GM23338 (cell line): ENCODE measurements around the gene MEI1.

ENCODE experiments used
- CREB1 ChIP-seq: fragments of 250-450 bp; sonication (Bioruptor Pico); IDR thresholded peaks from 2 replicates; pipeline ENCODE4 v1.5.0; 2020; ENCODE audit warnings: low read depth, mild to moderate bottlenecking, moderate library complexity
- ETS1 ChIP-seq: IDR thresholded peaks from 2 replicates; pipeline ENCODE4 v1.6.1; 2016; ENCODE audit warnings: antibody characterized with exemption
- EZH2 ChIP-seq: fragments of 200-600 bp; sonication (generic); IDR thresholded peaks from one replicate; pipeline ENCODE4 v1.8.0; 2017; ENCODE audit warnings: antibody characterized with exemption, mild to moderate bottlenecking, low read depth; ENCODE audit not compliant: unreplicated experiment
- EZH2phosphoT487 ChIP-seq: fragments of 200-600 bp; sonication (generic); IDR thresholded peaks from one replicate; pipeline ENCODE4 v1.8.1; 2018; ENCODE audit warnings: antibody characterized with exemption; ENCODE audit not compliant: unreplicated experiment
- JUNB ChIP-seq: IDR thresholded peaks from one replicate; pipeline ENCODE4 v1.6.1; 2016; ENCODE audit warnings: antibody characterized with exemption; ENCODE audit not compliant: unreplicated experiment
- NANOG ChIP-seq: IDR thresholded peaks from 2 replicates; pipeline ENCODE4 v1.6.1; 2016; ENCODE audit warnings: antibody characterized with exemption, borderline replicate concordance
- POLR2AphosphoS5 ChIP-seq: IDR thresholded peaks from 2 replicates; pipeline ENCODE4 v1.6.1; 2016; ENCODE audit warnings: antibody characterized with exemption, low read depth
- REST ChIP-seq: IDR thresholded peaks from one replicate; pipeline ENCODE4 v1.6.1; 2018; ENCODE audit warnings: antibody characterized with exemption; ENCODE audit not compliant: unreplicated experiment
- STAT1 ChIP-seq: IDR thresholded peaks from one replicate; pipeline ENCODE4 v1.6.1; 2016; ENCODE audit warnings: antibody characterized with exemption; ENCODE audit not compliant: unreplicated experiment
- ZNF114 ChIP-seq: fragments of 250-450 bp; sonication (Bioruptor Pico); IDR thresholded peaks from 2 replicates; pipeline ENCODE4 v1.5.0; 2020; ENCODE audit warnings: mild to moderate bottlenecking, moderate library complexity
- ZNF331 ChIP-seq: fragments of 250-450 bp; sonication (Bioruptor Pico); IDR thresholded peaks from 2 replicates; pipeline ENCODE4 v1.5.0; 2020; ENCODE audit warnings: low read depth, mild to moderate bottlenecking, moderate library complexity
- TF ChIP-seq, protein P1 (sequence below), 2 experiments: fragments of 200-600 bp in 1 of 2; sonication (generic) in 1 of 2; conservative IDR thresholded peaks; 2 replicates each; pipeline versions ENCODE4 v1.5.1 to v1.6.1; 2016 to 2017; ENCODE audit warnings: antibody characterized with exemption in 2 of 2, low read depth in 2 of 2, mild to moderate bottlenecking in 2 of 2, moderate library complexity in 1 of 2
- TF ChIP-seq, protein P2 (sequence below): fragments of 250-450 bp; sonication (Bioruptor Pico); IDR thresholded peaks from 2 replicates; pipeline ENCODE4 v1.5.0; 2020; ENCODE audit warnings: mild to moderate bottlenecking, moderate library complexity

- no peak for TF ChIP-seq POLR2AphosphoS5
- TF ChIP-seq, protein P1, sequence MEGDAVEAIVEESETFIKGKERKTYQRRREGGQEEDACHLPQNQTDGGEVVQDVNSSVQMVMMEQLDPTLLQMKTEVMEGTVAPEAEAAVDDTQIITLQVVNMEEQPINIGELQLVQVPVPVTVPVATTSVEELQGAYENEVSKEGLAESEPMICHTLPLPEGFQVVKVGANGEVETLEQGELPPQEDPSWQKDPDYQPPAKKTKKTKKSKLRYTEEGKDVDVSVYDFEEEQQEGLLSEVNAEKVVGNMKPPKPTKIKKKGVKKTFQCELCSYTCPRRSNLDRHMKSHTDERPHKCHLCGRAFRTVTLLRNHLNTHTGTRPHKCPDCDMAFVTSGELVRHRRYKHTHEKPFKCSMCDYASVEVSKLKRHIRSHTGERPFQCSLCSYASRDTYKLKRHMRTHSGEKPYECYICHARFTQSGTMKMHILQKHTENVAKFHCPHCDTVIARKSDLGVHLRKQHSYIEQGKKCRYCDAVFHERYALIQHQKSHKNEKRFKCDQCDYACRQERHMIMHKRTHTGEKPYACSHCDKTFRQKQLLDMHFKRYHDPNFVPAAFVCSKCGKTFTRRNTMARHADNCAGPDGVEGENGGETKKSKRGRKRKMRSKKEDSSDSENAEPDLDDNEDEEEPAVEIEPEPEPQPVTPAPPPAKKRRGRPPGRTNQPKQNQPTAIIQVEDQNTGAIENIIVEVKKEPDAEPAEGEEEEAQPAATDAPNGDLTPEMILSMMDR (conservative IDR thresholded peaks at IDR 0.05; ENCODE audit: low read depth in 2 of 2), result no peak
- TF ChIP-seq JUNB, result no peak
- TF ChIP-seq ZNF114 (CRISPR knock-in tag), result no peak
- no peak for TF ChIP-seq EZH2
- TF ChIP-seq EZH2phosphoT487, result no peak
- TF ChIP-seq ETS1, result no peak
- no peak for TF ChIP-seq CREB1 (CRISPR knock-in tag)
- TF ChIP-seq REST, result no peak
- no peak for TF ChIP-seq NANOG
- no peak for TF ChIP-seq STAT1
- TF ChIP-seq ZNF331, result no peak
- TF ChIP-seq, protein P2, sequence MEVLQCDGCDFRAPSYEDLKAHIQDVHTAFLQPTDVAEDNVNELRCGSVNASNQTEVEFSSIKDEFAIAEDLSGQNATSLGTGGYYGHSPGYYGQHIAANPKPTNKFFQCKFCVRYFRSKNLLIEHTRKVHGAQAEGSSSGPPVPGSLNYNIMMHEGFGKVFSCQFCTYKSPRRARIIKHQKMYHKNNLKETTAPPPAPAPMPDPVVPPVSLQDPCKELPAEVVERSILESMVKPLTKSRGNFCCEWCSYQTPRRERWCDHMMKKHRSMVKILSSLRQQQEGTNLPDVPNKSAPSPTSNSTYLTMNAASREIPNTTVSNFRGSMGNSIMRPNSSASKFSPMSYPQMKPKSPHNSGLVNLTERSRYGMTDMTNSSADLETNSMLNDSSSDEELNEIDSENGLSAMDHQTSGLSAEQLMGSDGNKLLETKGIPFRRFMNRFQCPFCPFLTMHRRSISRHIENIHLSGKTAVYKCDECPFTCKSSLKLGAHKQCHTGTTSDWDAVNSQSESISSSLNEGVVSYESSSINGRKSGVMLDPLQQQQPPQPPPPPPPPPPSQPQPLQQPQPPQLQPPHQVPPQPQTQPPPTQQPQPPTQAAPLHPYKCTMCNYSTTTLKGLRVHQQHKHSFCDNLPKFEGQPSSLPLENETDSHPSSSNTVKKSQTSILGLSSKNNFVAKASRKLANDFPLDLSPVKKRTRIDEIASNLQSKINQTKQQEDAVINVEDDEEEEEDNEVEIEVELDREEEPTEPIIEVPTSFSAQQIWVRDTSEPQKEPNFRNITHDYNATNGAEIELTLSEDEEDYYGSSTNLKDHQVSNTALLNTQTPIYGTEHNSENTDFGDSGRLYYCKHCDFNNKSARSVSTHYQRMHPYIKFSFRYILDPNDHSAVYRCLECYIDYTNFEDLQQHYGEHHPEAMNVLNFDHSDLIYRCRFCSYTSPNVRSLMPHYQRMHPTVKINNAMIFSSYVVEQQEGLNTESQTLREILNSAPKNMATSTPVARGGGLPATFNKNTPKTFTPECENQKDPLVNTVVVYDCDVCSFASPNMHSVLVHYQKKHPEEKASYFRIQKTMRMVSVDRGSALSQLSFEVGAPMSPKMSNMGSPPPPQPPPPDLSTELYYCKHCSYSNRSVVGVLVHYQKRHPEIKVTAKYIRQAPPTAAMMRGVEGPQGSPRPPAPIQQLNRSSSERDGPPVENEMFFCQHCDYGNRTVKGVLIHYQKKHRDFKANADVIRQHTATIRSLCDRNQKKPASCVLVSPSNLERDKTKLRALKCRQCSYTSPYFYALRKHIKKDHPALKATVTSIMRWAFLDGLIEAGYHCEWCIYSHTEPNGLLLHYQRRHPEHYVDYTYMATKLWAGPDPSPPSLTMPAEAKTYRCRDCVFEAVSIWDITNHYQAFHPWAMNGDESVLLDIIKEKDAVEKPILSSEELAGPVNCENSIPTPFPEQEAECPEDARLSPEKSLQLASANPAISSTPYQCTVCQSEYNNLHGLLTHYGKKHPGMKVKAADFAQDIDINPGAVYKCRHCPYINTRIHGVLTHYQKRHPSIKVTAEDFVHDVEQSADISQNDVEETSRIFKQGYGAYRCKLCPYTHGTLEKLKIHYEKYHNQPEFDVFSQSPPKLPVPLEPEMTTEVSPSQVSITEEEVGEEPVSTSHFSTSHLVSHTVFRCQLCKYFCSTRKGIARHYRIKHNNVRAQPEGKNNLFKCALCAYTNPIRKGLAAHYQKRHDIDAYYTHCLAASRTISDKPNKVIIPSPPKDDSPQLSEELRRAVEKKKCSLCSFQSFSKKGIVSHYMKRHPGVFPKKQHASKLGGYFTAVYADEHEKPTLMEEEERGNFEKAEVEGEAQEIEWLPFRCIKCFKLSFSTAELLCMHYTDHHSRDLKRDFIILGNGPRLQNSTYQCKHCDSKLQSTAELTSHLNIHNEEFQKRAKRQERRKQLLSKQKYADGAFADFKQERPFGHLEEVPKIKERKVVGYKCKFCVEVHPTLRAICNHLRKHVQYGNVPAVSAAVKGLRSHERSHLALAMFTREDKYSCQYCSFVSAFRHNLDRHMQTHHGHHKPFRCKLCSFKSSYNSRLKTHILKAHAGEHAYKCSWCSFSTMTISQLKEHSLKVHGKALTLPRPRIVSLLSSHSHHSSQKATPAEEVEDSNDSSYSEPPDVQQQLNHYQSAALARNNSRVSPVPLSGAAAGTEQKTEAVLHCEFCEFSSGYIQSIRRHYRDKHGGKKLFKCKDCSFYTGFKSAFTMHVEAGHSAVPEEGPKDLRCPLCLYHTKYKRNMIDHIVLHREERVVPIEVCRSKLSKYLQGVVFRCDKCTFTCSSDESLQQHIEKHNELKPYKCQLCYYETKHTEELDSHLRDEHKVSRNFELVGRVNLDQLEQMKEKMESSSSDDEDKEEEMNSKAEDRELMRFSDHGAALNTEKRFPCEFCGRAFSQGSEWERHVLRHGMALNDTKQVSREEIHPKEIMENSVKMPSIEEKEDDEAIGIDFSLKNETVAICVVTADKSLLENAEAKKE (CRISPR knock-in tag), result no peak
Observed at GRCh38 chr22:41681616-41682015, 17.7 kb upstream of the MEI1 start.
